Right lobe of liver (tissue), 6 donors: ENCODE data around the gene BTBD2. TPM values are rescaled to one million over a fixed set of nuclear protein-coding genes. Genes with fewer than 3 reads are reported as not detected.

Source experiments
- ATAC-seq, 4 donors: fragments of 200-7000 bp; cut with Tn5 transposase; one replicate each; pipeline ENCODE4 v1.9.1; 2020; ENCODE audit warnings: mild to moderate bottlenecking in 4 of 4, moderate library complexity in 4 of 4
- DNase-seq, 3 donors: peaks; one replicate each; pipeline ENCODE4 v3.0.0-alpha.2; 2020
- H3K27ac ChIP-seq, 3 donors: fragments of 200-600 bp; one replicate each; pipeline ENCODE4 v1.8.0; 2022
- H3K27me3 ChIP-seq, 2 donors: fragments of 200-600 bp; one replicate each; pipeline ENCODE4 v1.8.0; 2022
- H3K36me3 ChIP-seq, 4 donors: fragments of 200-600 bp; sonication (generic) in 1 of 4; one replicate each; pipeline versions ENCODE4 v1.5.1 to v1.8.0; 2017 to 2022; ENCODE audit warnings: control low read depth in 1 of 4
- H3K4me1 ChIP-seq, 4 donors: fragments of 200-600 bp; sonication (generic) in 1 of 4; one replicate each; pipeline versions ENCODE4 v1.5.1 to v1.8.0; 2017 to 2022; ENCODE audit warnings: control low read depth in 1 of 4
- H3K4me3 ChIP-seq, 3 donors: fragments of 200-600 bp; one replicate each; pipeline ENCODE4 v1.8.0; 2022
- H3K9me3 ChIP-seq, 4 donors: fragments of 200-600 bp; sonication (generic) in 1 of 4; one replicate each; pipeline versions ENCODE4 v1.5.1 to v1.8.0; 2017 to 2022; ENCODE audit warnings: control low read depth in 1 of 4
- POLR2A ChIP-seq: fragments of 450-650 bp; IDR thresholded peaks from one replicate; pipeline ENCODE4 v1.6.1; 2017; ENCODE audit warnings: antibody characterized with exemption, mild to moderate bottlenecking
- WGBS: methylation state at CpG from one replicate; pipeline ENCODE4 v1.1.6; 2018; ENCODE audit warnings: low coverage, low lambda C conversion rate; ENCODE audit not compliant: insufficient coverage; ENCODE audit errors: missing lambda C conversion rate; 5-methylcytosine and 5-hydroxymethylcytosine counted together
- intact Hi-C, 2 donors: fragments of 100-400 bp; cut with DNase I; formaldehyde crosslinking; loops; one replicate each; pipeline versions ENCODE4 v1.11.2 to v1.14.1; 2022
- total RNA-seq, 6 experiments: library from RNA; depleted of rRNA in 2 of 6; stranded (reverse); fragments of >200 nt in 2 of 6; fragmentation: NEBNext Ultra II Directional in 3 of 6; extraction: Animal tissue kit (Norgen Biotek cat#: 25700) in 3 of 6; gene quantifications; one replicate each; pipeline versions ENCODE4 v1.1.0 to v1.2.4, GENCODE V29; 2016 to 2023
- TF ChIP-seq, protein P1 (sequence below), 4 donors: fragments of 200-600 bp in 3 of 4; fragments of 450-650 bp in 1 of 4; IDR thresholded peaks; one replicate each; pipeline versions ENCODE4 v1.5.1 to v1.8.0; 2016 to 2022; ENCODE audit warnings: antibody characterized with exemption in 4 of 4, mild to moderate bottlenecking in 2 of 4
- donor health status: DM: no; HTN: yes; CAD: no.
- donor health status: DM: no; HTN: no; CAD: no.
- donor health status: DM: no; HTN: no; CAD: no.
- donor health status: DM: no; HTN: yes; CAD: no.
- donor health status: DM: no; HTN: yes; CAD: no.

Gene BTBD2
- total RNA-seq, 6 experiments from 2014 or later = 22.2 to 42.6 (median 29.2) TPM

DNA sequence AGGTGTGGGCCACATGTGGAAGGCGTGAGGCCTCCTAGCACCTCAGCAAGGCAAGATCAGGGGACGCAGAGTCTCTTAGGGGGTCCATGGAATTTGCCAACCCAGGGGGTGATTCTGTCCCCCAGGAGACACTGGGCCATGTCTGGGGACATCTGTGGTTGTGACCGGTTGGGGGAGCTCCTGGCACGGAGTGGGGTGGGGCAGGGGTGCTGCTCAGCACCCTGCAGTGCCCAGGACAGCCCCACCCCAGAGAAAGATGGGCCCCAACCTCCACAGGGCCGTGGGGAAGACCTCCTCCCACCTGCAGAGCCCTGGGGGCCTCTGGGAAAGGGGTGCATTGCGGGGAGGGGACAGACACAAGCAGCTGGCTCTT is 31.5 kb upstream of the BTBD2 start:
- Histone ChIP-seq H3K36me3 (peaks cover 0 to 40% (median 5%) of the 10 kb centered on the region in 4 donors), H3K9me3 (no peaks in the 10 kb centered on the region), H3K4me3 (no peak overlapping the region), H3K27me3 (no peaks in the 10 kb centered on the region), H3K27ac (peak overlapping the region; percentile 8 to 99 (median 98)), H3K4me1 (peaks cover 1 to 82% (median 46%) of the 10 kb centered on the region in 4 donors)
- ATAC-seq = no peak
- intact Hi-C loops = no loop called here
- TF ChIP-seq POLR2A = no peak
- TF ChIP-seq, protein P1, sequence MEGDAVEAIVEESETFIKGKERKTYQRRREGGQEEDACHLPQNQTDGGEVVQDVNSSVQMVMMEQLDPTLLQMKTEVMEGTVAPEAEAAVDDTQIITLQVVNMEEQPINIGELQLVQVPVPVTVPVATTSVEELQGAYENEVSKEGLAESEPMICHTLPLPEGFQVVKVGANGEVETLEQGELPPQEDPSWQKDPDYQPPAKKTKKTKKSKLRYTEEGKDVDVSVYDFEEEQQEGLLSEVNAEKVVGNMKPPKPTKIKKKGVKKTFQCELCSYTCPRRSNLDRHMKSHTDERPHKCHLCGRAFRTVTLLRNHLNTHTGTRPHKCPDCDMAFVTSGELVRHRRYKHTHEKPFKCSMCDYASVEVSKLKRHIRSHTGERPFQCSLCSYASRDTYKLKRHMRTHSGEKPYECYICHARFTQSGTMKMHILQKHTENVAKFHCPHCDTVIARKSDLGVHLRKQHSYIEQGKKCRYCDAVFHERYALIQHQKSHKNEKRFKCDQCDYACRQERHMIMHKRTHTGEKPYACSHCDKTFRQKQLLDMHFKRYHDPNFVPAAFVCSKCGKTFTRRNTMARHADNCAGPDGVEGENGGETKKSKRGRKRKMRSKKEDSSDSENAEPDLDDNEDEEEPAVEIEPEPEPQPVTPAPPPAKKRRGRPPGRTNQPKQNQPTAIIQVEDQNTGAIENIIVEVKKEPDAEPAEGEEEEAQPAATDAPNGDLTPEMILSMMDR (IDR thresholded peaks at IDR 0.05) = no peak
- DNase-seq = no peak
- WGBS = no CpG with 5 or more reads among the region's 6 CpGs

DNA sequence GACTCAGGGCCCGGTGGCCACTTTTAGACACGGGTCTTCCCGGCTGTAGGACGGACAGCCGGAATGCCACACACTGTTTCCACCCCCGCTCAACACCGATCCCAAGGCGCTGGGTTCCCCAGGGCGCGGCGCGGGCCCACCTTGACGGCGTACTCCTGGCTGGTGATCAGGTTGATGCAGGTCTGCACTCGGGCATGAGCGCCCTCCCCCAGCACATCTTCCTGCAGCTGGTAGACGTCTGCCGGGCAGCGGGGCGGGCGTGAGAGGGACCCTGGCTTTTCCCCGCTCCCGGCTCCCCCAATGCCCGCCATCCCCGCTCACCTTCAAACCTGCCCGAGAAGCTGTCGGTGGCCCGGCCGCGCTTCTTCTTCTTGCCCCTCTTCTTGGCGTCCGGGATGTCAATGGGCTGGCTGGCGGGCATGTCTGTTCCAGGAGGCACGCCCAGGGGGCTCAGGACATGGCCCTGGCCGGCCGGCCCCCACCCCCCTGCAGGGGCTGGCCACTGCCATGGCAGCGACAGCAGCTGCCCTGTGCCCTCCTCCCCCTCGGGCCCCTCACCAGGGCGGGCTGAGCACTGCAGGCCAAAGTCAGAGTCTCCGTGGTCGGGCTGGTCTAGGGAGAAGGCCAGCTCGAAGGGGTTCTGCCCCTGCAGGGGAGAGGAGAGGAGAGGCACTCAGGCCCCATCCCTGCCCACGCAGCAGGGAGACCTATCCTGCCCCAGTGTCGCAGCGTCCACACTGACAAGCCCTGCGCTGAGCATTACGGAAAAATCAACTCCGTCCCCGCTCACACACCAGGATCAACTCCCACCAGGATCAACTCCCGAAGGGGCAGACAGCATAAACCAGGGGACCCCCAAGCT is 30.8 kb upstream of the BTBD2 start:
- Histone ChIP-seq H3K4me3 (no peak overlapping the region), H3K9me3 (no peaks in the 10 kb centered on the region), H3K27ac (peak overlapping the region in 1 of 3 donors; percentile 98), H3K4me1 (peaks cover 1 to 81% (median 43%) of the 10 kb centered on the region in 4 donors), H3K36me3 (peaks cover 0 to 46% (median 5%) of the 10 kb centered on the region in 4 donors), H3K27me3 (no peaks in the 10 kb centered on the region)
- DNase-seq (peak in 1 of 3 donors; percentile 25), ATAC-seq (no peak)
- TF ChIP-seq POLR2A = no peak
- TF ChIP-seq, protein P1 (IDR thresholded peaks at IDR 0.05) = no peak
- intact Hi-C loops = no loop called here
- WGBS = 95% methylated on average over 11 of the region's 50 CpGs

DNA sequence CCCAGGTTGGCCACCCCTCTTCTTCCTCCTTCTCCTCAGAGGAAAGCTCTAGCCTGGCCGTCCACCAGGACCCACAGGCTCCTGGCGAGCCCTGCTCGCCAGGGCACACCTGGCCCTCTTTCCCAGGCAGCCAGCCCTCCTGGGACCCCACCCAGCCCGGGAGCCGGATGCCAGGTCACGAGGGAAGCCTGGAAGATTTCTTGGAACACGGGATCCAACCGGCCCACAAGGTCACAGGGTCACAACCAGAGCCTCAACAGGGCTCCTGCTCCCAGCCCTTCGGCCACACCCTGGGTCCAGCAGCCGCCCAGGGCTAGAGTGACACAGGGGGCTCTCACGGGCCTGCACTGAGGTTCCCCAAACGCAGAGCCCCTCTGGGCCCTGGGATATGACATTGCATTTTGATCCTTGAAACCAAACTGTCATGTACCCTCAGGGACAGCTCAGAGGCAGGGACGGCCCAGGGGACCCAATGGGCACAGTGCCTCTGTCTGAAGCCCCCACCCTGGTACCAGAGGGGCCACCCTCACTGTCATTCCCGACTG is 30.1 kb upstream of the BTBD2 start:
- no peak for DNase-seq
- peak overlapping the region in 1 of 3 donors; percentile 93 for H3K27ac ChIP-seq
- H3K4me1 ChIP-seq = peaks cover 1 to 88% (median 47%) of the 10 kb centered on the region in 4 donors
- WGBS = 27% methylated on average over 3 of the region's 14 CpGs
- H3K36me3 ChIP-seq = peaks cover 0 to 53% (median 11%) of the 10 kb centered on the region in 4 donors
- intact Hi-C loops = no loop called here
- H3K9me3 ChIP-seq = no peaks in the 10 kb centered on the region
- H3K27me3 ChIP-seq = no peaks in the 10 kb centered on the region
- no peak overlapping the region for H3K4me3 ChIP-seq
- TF ChIP-seq POLR2A = no peak
- TF ChIP-seq, protein P1 (IDR thresholded peaks at IDR 0.05) = no peak
- ATAC-seq = no peak

DNA sequence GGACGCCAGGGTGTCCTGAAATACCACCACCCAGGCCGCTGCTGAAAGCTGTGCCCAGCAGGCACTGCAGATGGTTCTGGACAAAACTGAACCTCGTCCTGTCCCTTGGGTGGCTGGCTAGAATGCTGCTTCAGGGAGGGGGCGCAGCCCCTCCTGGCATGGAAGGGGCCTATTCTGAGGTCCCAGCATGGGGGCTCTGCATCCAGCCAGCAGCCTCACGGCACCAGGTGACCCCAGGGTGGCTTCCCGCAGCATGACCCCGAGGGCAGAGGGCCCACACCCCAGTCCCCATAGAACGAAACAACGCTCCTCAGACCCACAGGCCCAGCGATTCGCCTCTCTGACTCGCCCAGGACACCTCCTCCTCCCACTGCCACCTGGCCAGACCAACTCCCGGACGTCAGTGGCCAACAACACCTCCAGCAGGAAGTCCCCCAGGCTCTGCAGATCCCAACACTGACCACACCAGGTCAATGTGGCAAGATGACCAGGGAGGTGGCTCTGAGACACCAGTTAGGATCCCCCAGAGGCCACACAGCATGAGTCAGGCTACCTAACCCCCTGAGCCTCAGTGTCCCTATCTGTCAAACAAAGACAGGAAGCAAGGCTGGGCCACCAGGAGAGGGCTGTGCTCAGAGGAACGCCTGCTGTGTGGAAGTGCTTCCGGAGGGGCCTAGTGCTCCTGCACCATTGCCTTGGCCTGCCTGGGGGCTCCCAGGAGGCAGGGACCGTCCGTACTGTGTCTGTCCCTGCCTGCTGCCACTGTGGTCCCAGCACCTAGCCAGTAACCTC is 29.4 kb upstream of the BTBD2 start:
- 67% methylated on average over 3 of the region's 18 CpGs for WGBS
- Histone ChIP-seq H3K27me3 (no peaks in the 10 kb centered on the region), H3K36me3 (peaks cover 0 to 60% (median 14%) of the 10 kb centered on the region in 4 donors), H3K4me1 (peaks cover 1 to 93% (median 47%) of the 10 kb centered on the region in 4 donors), H3K27ac (peak overlapping the region in 2 of 3 donors; percentile 10 to 93), H3K4me3 (no peak overlapping the region), H3K9me3 (no peaks in the 10 kb centered on the region)
- intact Hi-C loops = no loop called here
- ATAC-seq (no peak), DNase-seq (peak in 1 of 3 donors; percentile 35)
- TF ChIP-seq, protein P1 (IDR thresholded peaks at IDR 0.05) = no peak
- TF ChIP-seq POLR2A = no peak
